Measurements from ENCODE around the gene AKR1B1.

DNA sequence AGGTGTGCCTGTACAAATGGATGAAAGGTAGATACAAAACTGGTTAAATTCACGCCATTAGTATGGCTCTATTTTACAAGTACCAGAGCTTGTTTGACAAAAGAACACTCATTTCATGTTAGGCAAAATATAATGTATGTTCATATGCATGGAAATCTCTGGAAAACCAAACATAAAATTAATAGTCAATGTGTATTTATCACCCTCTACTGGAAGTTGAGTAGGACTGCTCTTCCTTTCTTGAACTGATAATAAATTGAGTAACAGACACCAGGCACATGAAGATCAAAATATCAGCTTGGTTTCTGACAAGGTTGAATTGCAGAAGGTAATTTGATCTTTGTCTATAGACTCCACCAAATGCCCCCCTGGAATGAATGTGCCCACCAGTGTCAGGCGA lies 19.8 kb upstream of the AKR1B1 start:
- TF ChIP-seq, protein P1, sequence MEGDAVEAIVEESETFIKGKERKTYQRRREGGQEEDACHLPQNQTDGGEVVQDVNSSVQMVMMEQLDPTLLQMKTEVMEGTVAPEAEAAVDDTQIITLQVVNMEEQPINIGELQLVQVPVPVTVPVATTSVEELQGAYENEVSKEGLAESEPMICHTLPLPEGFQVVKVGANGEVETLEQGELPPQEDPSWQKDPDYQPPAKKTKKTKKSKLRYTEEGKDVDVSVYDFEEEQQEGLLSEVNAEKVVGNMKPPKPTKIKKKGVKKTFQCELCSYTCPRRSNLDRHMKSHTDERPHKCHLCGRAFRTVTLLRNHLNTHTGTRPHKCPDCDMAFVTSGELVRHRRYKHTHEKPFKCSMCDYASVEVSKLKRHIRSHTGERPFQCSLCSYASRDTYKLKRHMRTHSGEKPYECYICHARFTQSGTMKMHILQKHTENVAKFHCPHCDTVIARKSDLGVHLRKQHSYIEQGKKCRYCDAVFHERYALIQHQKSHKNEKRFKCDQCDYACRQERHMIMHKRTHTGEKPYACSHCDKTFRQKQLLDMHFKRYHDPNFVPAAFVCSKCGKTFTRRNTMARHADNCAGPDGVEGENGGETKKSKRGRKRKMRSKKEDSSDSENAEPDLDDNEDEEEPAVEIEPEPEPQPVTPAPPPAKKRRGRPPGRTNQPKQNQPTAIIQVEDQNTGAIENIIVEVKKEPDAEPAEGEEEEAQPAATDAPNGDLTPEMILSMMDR (conservative IDR thresholded peaks at IDR 0.05 in 1 of 2, IDR thresholded peaks at IDR 0.05 in 1 of 2; ENCODE audit: low read depth in 1 of 2, low read length in 2 of 2) = peak; percentile 4 to 30
- no peak for TF ChIP-seq EZH2 (IDR thresholded peaks at IDR 0.05; ENCODE audit: low read length, missing control alignments)
